T-helper 22 cell (primary cell): Measurements from ENCODE around the gene NKD1.
"Not testable (repeated sequence)": the region's sequence is repeated elsewhere in the genome, so short reads cannot be mapped to it uniquely, and the experiment has no call there.

Experiments used
- DNase-seq: peaks from one replicate; pipeline ENCODE4 v3.0.0-alpha.2; 2020; ENCODE audit warnings: low read depth

NKD1 gene

GRCh38 chr16:50578137-50578536, 29.9 kb downstream of the NKD1 start:
- DNase-seq, result no peak

- DNase-seq, result not testable (repeated sequence)
Measured at GRCh38 chr16:50579373-50579772, 31.2 kb downstream of the NKD1 start.

GRCh38 chr16:50580180-50580798, 32.1 kb downstream of the NKD1 start:
- no peak for DNase-seq

- DNase-seq, result no peak
Measured at GRCh38 chr16:50581845-50582244, 33.6 kb downstream of the NKD1 start.

GRCh38 chr16:50583211-50583610, 35.0 kb downstream of the NKD1 start:
- DNase-seq, result no peak

- DNase-seq, result no peak
Measured at GRCh38 chr16:50584033-50584722, 36.0 kb downstream of the NKD1 start.

- no peak for DNase-seq
Measured at GRCh38 chr16:50585331-50585776, 37.2 kb downstream of the NKD1 start.

- no peak for DNase-seq
Measured at GRCh38 chr16:50587543-50587942, 39.3 kb downstream of the NKD1 start.

GRCh38 chr16:50588276-50588675, 40.1 kb downstream of the NKD1 start:
- no peak for DNase-seq

GRCh38 chr16:50591209-50591608, 43.0 kb downstream of the NKD1 start:
- no peak for DNase-seq

- DNase-seq, result no peak
Measured at GRCh38 chr16:50591800-50592771, 43.9 kb downstream of the NKD1 start.

- no peak for DNase-seq
Measured at GRCh38 chr16:50592996-50593395, 44.8 kb downstream of the NKD1 start.

- no peak for DNase-seq
Measured at GRCh38 chr16:50593410-50594150, 45.4 kb downstream of the NKD1 start.

GRCh38 chr16:50594308-50595260, 46.4 kb downstream of the NKD1 start:
- no peak for DNase-seq

GRCh38 chr16:50595859-50596258, 47.7 kb downstream of the NKD1 start:
- DNase-seq, result no peak

GRCh38 chr16:50596762-50597450, 48.7 kb downstream of the NKD1 start:
- DNase-seq, result no peak

- no peak for DNase-seq
Measured at GRCh38 chr16:50597563-50598255, 49.5 kb downstream of the NKD1 start.

GRCh38 chr16:50598256-50598894, 50.2 kb downstream of the NKD1 start:
- no peak for DNase-seq

GRCh38 chr16:50598936-50599361, 50.8 kb downstream of the NKD1 start:
- DNase-seq, result no peak
